Measurements from ENCODE around the gene STYK1. TPM values are rescaled to one million over a fixed set of nuclear protein-coding genes. Genes with fewer than 3 reads are reported as not detected.

The STYK1 gene
- total RNA-seq (not detected), polyA plus RNA-seq (under 1 TPM; 0.08 to 0.13 (median 0.10) TPM)
- long read RNA-seq, donor 1, result 0 reads
- long read RNA-seq, donor 2, result 0 reads
- long read RNA-seq, donor 3, result 0 reads
- long read RNA-seq, donor 4, result 0 reads
- long read RNA-seq, donor 5, result 0 reads
- long read RNA-seq, donor 6, result 0 reads
- long read RNA-seq, donor 7, result 0 reads
- long read RNA-seq, donor 8, result 0 reads
- long read RNA-seq, donor 9, result 0 reads
- long read RNA-seq, donor 10, result 0 reads

GRCh38 chr12:10673659-10674384, at the start of gene STYK1:
Gene STYK1, minus strand, starts transcription at chr12:10674052. Its CDS starts 39,434 bp downstream, at chr12:10634618.
- H3K36me3 ChIP-seq (replicated peaks in 1 of 2), result no peaks in the 10 kb centered on the region
- intact Hi-C loops (cut with DNase I), result no loop called here
- peaks cover 19% of the 10 kb centered on the region for H3K27me3 ChIP-seq
- H3K4me1 ChIP-seq (replicated peaks in 1 of 2), result peaks cover 0 to 7% of the 10 kb centered on the region in 2 donors
- peak; percentile 14 to 55 (median 28) for DNase-seq
- no peak within 1 kb of the TSS for H3K27ac ChIP-seq
- H3K9me3 ChIP-seq (replicated peaks in 1 of 3), result no peaks in the 10 kb centered on the region
- peak within 1 kb of the TSS in 1 of 4 donors; percentile 38 for H3K4me3 ChIP-seq
- TF ChIP-seq POLR2A (IDR thresholded peaks at IDR 0.05), result no peak
- TF ChIP-seq CTCF (IDR thresholded peaks at IDR 0.05), result peak; percentile 32 to 66 (median 48)
- 1 to 2% (median 2%) methylated on average over 24 to 35 of the region's 35 CpGs for WGBS, 4 donors

- H3K36me3 ChIP-seq (replicated peaks in 1 of 2), result no peaks in the 10 kb centered on the region
- H3K4me1 ChIP-seq (replicated peaks in 1 of 2), result peaks cover 17 to 42% of the 10 kb centered on the region in 2 donors
- H3K4me3 ChIP-seq, result peak within 1 kb of the TSS; percentile 86 to 95 (median 90)
- no peaks in the 10 kb centered on the region for H3K9me3 ChIP-seq (replicated peaks in 1 of 3)
- TF ChIP-seq CTCF (IDR thresholded peaks at IDR 0.05) (no peak), POLR2A (IDR thresholded peaks at IDR 0.05) (peak; percentile 40 to 83)
- peak within 1 kb of the TSS; percentile 92 to 99 (median 98) for H3K27ac ChIP-seq
- no peaks in the 10 kb centered on the region for H3K27me3 ChIP-seq
- intact Hi-C loops (cut with DNase I), result loop anchor here in 1 of 2 donors (10.0 kb wide), 1 partner anchor 108 kb away; the partner anchor contains the start of gene MAGOHB
- DNase-seq, result peak; percentile 87 to 93 (median 89)
- WGBS, 4 donors, result 0% methylated on average over 14 to 95 of the region's 95 CpGs
Measured at GRCh38 chr12:10722905-10723746, 49.3 kb upstream of the STYK1 start, which contains the start of gene YBX3. Gene YBX3, minus strand, starts transcription at chr12:10723323. Its CDS starts 212 bp downstream, at chr12:10723111.

- TF ChIP-seq POLR2A (IDR thresholded peaks at IDR 0.05) (peak in 1 of 2 donors; percentile 3), CTCF (IDR thresholded peaks at IDR 0.05) (peak in 4 of 6 experiments; percentile 25 to 42 (median 36))
- Histone ChIP-seq H3K9me3 (replicated peaks in 1 of 3) (no peaks in the 10 kb centered on the region), H3K4me3 (peak overlapping the region; percentile 86 to 95 (median 90)), H3K27ac (peak overlapping the region; percentile 92 to 99 (median 98)), H3K4me1 (replicated peaks in 1 of 2) (peaks cover 24 to 48% of the 10 kb centered on the region in 2 donors), H3K27me3 (no peaks in the 10 kb centered on the region), H3K36me3 (replicated peaks in 1 of 2) (no peaks in the 10 kb centered on the region)
- 0 to 2% (median 0%) methylated on average over 5 to 36 of the region's 36 CpGs for WGBS, 4 donors
- intact Hi-C loops (cut with DNase I), result loop anchor here in 1 of 2 donors (10.0 kb wide), 1 partner anchor 108 kb away; the partner anchor contains the start of gene MAGOHB
- peak; percentile 57 to 68 (median 61) for DNase-seq
Measured at GRCh38 chr12:10722502-10722904, 48.7 kb upstream of the STYK1 start.
